HG03039 (cell line): Measurements from ENCODE around the gene SLC5A4.

Experiments
- ATAC-seq: cut with Tn5 transposase; IDR thresholded peaks from one replicate; pipeline ENCODE4 v1.9.1; 2021; ENCODE audit warnings: mild to moderate bottlenecking, moderate library complexity; ENCODE audit not compliant: unreplicated experiment

Gene SLC5A4

DNA sequence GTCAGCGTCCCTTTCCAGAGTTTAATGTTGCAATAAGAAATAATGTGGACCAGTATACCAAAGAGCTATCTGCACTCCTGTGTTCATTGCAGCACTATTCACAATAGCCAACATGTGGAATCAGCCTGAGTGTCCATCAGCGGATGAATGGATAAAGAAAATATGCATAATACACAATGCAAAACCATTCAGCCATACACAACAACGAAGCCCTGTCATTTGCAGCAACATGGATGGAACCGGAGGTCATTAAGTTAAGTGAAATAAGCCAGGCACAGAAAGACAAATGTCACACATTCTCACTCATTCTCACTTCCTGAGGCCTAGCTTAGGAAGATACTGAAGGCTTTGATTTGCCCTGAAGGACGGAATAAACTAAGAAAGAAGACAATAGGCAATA is 22.1 kb downstream of the SLC5A4 start:
- ATAC-seq: no peak

DNA sequence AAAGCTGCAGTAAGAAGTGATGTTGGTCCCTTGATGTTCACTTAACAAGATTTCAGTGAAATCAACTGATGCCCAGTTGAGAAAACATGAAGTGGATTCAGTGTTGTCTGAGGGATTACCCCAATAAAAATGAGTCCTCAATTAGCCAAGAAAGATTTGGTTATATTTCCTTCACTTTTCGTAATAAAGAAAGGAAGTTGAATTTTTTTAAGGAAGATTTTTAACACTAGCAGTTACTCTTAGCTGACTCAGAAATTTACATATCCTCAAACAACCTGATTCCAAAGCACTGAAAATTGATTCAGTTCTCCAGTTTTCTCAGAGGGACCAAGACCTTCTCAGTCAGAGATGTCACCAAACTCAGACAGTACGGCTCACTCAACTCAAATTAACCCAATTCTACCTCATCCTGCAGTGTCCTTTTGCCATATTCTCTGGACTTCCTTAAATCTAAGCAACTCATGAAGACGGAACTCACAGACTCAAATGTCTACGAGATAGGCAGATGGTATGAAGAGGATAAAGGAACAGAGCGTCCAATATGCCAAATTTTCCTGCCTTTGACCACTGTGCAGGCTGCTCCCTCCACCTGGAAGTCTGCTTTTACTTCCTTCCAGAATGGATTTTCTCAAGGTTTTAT is 22.8 kb downstream of the SLC5A4 start:
- ATAC-seq: no peak

DNA sequence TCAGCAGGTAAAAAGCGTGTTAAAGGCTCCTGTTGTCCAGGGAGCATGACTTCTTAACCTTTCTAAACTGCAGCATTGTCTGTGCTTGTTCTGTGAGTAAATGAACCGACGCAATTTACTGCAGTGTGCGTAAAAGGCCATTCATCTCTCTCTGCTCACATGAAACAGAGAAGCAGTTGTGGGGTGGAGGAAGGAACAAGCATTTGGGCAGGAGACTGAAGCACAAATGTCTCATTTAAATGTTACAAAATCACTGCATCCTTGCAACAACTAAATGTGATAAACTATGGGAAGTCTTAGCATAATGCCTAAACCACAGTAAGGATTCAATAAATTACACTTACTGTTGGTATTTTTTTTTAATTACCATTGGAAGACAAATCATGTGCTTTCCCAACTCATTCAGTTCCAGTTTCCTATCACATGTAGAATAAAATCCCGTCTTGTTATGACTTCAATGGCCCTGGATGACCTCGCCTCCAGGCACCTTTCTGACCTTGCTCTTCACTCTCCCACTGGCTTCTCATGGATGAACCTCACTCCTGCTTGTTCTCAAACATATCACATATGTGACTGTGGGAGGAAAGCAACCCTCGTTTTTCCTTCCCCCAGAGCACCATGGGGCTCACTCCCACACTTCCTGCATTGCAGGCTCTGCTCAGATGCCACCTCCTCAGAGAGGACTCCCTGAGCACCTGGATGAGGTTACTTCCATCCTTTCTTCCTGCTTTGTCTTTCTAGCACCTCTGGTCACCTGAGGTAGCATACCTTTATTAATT is 28.6 kb downstream of the SLC5A4 start:
- ATAC-seq: no peak

DNA sequence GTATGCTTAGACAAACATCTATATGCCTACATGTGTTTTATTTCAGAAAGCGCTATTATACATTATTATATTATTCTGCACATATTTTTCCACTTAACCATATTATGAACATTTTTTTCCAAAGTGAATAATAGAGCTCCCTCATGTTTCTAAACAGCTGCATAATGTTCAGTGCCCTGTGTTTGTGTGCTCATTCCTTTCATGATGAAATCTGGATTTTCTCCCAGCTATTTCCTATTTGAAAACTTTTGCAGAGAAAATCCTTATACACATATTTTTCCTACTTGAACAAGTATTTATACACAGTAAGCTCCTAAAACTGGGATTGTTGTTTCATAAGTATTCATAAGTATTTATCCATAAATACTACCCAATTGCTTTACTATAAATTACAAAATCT is 32.2 kb downstream of the SLC5A4 start:
- ATAC-seq: no peak

DNA sequence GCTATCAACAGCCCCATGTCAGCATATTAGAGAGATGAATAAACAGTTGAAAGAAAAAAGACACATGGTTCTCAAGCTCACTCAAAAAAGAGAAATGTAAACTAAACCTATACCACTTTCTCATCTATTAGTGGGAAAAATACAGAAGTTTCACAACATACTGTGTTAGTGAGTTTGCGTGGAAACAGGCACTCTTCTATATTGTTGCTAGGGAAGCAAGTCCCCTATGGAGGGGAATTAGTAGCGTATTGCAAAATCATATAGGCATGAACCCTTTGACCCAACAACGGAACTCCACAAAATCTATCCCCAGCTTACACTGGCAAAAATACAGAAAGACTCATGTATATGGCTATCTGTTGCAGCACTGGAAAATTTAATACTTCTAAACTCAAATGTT is 36.1 kb downstream of the SLC5A4 start:
- no peak for ATAC-seq

DNA sequence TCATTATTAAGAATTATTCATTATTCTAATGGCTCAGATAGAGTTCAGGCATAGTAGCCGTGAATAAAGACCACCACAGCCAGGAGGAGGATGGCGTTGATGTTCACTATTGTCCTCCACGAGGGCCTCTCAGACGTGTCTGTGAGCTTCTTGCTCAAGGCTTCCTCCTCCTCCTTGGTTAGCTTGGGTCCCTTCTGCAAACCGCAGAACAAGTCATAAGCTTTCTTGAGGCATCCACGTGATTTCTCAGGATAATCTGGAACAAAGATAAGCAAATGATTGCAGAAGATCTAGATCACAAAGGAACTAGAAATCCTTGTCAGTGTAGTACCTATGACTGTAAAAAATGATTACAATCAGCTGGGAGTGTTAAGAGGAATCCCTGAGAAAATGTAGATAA is 36.7 kb downstream of the SLC5A4 start:
- no peak for ATAC-seq

DNA sequence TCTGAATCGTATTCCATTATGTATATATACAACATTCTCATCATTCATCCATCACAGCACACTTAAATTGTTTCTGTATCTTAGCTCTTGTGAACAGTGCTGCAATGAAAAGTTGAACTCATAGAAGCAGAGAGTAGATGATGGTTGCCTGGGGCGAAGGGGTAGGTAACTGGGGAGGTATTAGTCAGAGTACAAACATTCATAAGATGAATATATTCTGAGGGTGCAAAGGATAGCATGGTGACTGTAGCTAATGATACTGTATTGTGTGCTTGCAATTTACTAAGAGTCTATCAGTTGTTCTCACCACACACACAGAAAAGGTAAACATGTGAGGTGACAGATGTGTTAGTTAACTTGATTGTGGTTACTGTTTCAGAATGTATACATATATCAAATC is 37.7 kb downstream of the SLC5A4 start:
- no peak for ATAC-seq

DNA sequence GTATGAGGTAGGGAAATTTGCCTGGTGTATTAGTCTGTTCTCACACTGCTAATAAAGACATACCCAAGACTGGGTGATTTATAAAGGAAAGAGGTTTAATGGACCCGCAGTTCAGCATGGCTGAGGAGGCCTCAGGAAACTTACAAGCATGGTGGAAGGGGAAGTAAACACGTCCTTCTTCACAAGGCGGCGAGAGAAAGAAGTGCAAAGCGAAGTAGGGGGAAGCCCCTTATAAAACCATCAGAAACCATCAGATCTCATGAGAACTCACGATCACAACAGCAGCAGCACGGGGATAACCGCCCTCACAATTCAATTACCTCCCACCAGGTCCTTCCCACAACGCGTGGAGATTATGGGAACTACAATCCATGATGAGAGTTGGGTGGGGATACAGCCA is 38.2 kb downstream of the SLC5A4 start:
- no peak for ATAC-seq

DNA sequence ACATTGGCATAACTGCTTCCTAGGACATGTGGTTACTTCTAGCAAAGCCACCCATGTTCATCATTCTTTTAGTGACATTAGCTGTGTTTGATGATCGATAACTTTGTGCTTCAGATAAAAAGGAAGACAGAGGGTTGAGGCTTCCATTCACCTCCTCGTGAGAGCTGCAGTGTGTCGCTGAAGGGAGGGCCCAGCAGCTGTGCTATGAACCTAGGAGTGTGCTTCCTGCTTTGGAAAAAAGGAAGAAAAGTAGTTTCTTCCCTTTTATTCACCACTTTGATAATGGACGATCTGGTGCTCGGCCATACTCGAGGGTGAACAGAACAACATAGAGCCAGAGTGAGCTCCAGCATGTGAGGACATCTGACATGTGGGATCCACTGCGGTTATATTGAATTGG is 44.1 kb downstream of the SLC5A4 start:
- ATAC-seq: no peak

DNA sequence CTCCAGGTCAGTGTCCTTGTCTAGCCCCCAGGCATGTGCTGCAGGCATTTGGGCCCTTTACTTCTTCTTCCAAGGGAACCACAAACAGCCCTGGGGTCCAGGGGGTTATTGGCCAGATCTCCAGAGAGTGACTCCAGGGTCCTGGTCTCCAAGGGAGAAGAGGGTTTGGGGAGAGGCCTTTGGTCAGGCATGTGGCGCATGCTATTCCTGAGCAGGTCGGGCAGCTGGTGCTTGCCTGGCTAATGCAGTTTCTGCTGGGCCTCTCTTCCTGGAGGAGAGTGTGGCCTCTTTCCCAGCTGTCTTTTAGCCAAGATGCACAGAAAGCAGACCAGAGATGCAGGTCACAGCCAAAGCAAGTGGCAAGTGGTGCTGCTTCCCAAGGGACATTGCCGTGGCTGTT is 46.5 kb downstream of the SLC5A4 start:
- ATAC-seq: no peak

DNA sequence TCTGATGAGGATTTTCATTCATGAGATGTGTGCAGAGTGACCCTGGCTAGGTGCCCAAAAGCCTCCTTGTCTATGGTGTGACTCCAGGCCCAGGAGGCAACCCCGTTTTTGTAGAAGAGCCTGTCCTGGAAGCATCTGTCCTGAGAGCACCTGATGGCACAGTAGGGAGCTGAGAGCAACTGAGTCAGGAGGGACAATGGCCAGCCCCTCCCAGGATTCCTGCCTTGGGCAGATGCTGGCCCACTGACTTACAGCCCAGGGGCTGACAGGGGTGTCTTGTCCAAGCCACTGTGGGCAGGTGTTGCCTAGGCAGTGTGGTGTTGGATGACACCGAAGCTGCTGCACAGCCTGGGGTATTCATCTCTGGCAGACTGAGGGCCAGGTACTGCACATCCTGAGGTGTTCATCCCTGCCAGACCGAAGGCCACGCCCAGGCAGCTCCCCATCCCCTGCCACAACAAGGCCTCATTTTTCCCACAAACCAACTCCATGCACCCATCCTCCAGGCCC is 47.1 kb downstream of the SLC5A4 start:
- no peak for ATAC-seq

DNA sequence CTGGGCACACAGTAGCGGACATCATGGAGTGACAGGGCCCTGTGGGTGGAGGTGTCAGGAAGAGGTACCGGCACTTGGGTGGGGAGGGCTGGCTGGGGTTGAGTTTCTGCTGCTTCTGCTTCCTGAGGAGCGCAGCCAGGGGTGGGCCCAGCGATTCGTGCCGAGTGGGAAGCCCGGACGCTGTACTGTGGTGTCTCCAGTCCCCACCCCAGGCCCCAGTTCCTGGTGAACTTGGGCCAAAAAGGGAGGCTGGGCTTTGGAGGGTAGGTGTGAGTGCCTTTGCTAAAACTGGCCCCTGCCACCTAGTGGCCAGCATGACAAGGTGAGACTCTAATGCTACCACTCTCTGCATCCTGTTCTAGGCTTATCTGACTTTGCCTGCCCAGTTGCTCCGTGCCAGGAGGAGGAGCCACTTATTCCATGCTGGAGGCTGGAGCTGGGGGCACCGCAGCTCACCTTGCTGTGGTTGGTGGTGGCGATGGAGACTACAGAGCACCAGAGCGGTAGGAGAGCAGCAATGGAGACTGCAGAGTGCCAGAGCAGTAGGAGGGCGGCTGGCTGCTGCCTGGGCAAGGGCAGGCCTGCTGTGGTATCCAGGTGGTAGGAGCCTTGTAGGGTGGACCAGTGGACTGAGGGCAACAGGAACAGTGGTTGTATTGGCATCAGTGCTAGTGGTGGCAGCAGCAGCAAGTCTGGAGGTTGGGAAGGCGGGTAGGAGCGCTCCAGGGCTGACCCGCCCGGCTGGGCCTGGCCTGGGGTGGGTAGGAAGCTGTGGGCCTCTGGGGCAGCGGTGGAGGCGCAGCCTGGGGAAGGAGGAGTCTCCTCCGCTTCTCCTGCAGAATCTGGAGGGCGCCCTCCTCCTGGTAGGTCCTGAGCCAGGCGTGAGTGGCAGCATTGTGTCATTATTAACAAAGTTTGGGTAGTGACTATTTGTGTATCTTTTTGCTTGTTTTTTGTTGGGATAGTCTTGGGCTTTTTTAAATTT is 48.1 kb downstream of the SLC5A4 start:
- ATAC-seq: no peak

DNA sequence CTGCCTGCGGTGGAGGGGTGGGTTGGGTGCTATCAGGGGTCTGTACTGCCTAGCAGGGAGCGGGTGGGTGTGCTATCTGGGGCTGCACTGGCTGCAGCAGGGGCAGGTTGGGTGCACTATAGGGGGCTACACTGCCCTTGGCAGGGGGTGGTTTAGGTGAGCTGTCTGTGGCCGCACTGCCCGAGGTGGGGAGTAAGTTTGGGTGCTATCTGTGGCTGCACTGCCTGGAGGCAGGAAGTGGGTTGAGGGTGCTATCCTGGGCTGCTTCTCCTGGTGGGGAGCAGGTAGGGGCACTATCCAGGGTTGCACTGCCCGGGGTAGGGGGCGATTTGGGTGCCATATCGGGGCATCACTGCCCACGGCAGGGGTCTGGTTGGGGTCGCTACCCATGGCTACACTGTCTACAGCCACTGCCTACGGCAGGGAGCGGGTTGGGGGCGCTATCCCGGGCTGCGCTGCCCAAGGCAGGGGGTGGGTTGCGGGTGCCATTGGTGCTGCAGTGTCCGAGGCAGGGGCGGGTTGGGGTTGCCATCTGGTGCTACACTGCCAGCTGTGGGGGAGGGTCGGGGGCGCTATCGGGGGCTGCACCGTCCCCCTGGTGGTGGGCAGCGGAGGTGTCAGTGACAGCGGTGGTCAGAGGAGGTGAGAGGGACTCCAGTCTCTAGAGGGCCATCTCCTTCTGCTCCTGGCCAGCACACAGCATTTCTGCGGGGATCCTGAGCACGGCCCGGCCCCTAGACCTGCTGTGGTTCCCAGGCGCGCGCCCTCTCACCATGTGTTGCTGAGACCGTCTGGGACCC is 49.0 kb downstream of the SLC5A4 start:
- ATAC-seq: no peak

DNA sequence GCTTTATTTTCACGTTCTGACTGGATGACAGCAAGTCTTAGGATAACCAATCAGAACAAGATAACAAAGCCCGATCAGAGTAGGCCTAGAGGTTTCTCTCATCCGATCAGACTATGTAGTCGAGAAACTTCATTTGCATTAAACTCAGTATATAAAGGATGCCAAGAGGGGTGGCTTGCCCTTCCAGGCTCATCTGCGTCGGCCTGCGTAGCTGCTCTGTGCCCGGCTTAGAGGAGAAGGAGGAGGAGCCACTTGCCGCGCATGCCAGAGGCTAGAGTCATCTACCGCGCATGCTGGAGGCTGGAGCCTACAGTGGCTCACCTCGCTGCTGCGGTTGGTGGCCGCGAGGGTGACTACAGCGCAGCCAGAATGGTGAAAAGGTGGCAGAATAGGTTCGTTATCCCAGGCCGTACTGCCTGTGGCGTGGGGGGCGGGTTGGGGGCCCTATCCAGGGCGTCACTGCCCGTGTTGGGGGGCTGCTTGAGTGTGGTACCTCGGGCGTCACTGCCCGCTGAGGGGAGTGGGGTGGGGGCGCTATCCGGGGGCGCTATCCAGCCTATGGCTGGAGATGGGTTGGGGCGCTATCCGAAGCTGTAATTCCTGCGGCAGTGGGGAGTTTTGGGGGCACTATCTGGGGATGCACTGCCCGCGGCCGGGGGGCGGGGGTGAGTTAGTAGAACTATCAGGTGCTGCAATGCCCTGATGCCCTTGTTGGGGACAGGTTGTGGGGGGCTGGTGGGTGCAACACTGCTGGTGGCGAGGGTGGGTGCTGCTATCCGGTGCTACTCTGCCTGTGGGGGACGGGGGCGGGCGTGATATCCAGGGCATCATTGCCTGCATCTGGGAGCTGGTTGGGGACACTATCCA is 50.1 kb downstream of the SLC5A4 start, which contains the start of gene RFPL2:
Gene RFPL2, minus strand, starts transcription at position 218 of the 867 bp plus-strand sequence. CDS start 2,622 bp downstream, outside the sequence.
- ATAC-seq: no peak

DNA sequence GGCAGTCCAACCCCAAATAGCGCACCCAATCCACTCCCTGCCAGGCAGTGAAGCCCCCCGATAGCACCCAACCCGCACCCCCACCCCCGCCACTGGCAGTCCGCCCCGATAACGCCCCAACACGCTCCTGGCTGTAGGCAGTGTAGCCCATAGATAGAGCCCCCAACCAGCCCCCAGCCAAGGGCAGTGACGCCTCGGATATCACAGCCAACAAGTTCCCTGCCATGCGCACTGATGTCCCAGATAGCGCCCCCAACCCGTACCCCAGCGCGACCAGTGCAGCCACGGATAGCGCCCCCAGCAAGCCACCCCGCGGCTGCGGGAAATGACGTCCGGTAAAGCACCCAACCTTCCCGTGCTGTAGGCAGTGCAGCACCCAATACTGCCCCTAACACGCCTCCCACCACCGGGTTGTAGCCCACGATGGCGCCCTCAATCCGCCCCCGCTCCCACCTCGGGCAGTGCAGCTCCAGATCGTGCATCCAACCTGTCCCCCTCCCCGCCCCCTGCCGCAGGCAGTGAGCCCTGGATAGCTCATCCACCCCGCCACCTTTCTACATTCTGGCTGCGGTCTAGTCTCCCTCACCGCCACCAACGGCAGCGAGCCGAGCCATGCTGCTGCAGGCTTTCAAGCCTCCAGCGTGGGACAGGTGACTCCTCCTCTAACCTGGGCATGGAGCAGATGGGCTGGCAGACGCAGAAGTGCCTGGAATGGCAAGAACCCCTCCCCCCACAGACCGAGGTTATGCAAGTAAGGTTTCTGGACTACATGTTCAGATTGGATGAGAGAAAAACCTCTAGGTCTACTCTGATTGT is 50.9 kb downstream of the SLC5A4 start:
- no peak for ATAC-seq

DNA sequence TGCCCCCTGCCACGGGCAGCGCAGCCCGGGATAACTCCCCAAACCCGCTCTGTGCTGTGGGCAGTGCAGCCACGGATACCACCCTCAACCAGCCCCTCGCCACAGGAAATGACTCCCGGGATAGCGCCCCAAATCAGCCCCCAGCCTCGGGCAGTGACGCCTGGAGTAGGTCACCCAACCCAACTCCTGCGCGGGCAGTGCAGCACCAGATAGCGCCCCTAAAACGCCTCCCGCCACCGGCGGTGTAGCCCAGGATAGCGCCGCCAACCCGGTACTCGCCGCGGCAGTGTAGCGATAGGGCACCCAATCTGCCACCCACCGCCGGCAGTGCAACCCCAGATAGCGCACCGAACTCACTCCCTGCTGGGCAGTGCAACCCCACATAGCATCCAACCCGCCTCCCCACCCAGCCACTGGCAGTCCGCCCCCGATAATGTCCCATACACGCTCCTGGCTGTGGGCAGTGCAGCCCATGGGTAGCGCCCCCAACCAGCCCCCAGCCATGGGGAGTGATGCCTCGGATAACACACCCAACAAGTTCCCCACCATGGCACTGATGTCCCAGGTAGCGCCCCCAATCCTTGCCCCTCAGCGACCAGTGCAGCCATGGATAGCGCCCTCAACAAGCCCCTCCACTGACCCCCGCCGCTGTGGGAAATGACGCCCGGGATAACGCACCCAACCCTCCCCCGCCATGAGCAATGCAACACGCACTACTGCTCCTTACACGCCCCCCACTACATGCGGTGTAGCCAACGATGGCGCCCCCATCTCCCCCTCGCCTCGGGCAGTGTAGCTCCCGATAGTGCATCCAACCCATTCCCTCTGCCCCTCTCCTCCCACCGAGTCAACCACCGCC is 51.7 kb downstream of the SLC5A4 start:
- no peak for ATAC-seq

DNA sequence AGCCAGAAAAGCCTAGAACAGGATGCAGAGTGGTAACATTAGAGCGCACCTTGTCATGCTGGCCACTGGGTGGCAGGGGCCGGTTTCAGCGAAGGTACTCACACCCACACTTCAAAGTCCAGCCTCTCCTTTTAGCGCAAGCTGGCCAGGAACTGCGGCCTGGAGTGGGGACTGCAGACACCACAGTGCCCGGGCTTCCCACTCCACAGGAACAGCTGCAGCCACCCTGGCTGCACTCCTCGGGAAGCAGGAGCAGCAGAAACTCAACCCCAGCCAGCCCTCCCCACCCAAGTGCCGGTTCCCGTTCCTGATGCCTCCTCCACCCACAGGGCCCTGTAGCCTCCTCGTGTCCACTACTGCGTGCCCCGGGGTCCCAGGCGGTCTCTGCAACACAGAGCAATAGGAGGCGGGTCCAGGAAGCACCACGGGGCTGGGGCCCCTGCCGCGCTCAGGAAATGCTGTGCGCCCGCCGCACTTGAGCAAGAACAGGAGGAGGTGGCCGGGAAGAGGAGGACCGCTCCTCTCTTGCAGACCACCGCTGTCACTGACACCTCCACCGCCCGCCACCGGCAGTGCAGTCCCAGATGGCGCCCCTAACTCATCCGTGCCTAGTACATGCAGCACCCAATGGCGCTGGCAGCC is 52.5 kb downstream of the SLC5A4 start:
- no peak for ATAC-seq
